A549 (cell line): ENCODE results near the gene PPP4R3A.

Experiments used
- CBX2 ChIP-seq: fragments of 200-600 bp; sonication (generic); IDR thresholded peaks from 2 replicates; pipeline ENCODE4 v1.6.1; 2016; ENCODE audit warnings: low read depth, mild to moderate bottlenecking, borderline replicate concordance
- CHD4 ChIP-seq: fragments of 200-600 bp; sonication (generic); IDR thresholded peaks from 2 replicates; pipeline ENCODE4 v1.6.1; 2016; ENCODE audit warnings: antibody characterized with exemption, mild to moderate bottlenecking, borderline replicate concordance
- EHF ChIP-seq: fragments of 250-450 bp; sonication (Bioruptor Pico); IDR thresholded peaks from 2 replicates; pipeline ENCODE4 v1.5.0; 2020; ENCODE audit warnings: mild to moderate bottlenecking
- EP300 ChIP-seq, 2 experiments: fragments of >200 bp; sonication (Bioruptor Twin); formaldehyde crosslinking; IDR thresholded peaks; 2 replicates in 1 of 2; 3 replicates in 1 of 2; pipeline ENCODE4 v1.6.1; 2016 to 2017
- HEYL ChIP-seq: fragments of 250-450 bp; sonication (Bioruptor Pico); IDR thresholded peaks from 2 replicates; pipeline ENCODE4 v1.8.0; 2021; ENCODE audit warnings: mild to moderate bottlenecking, moderate library complexity
- JUNB ChIP-seq: fragments of >200 bp; sonication (Bioruptor Twin); formaldehyde crosslinking; IDR thresholded peaks from 2 replicates; pipeline ENCODE4 v1.6.1; 2016
- POLR2A ChIP-seq: IDR thresholded peaks from 2 replicates; pipeline ENCODE4 v1.6.1; 2012; ENCODE audit warnings: mild to moderate bottlenecking, low read length
- TP53 ChIP-seq: fragments of 250-450 bp; sonication (Bioruptor Pico); IDR thresholded peaks from 2 replicates; pipeline ENCODE4 v1.5.0; 2021; ENCODE audit warnings: mild to moderate bottlenecking, moderate library complexity
- TF ChIP-seq, protein P1 (sequence below): fragments of >200 bp; sonication (Bioruptor Twin); formaldehyde crosslinking; IDR thresholded peaks from 3 replicates; pipeline ENCODE4 v1.5.1; 2016
- TF ChIP-seq, protein P2 (sequence below): fragments of 450-650 bp; IDR thresholded peaks from 2 replicates; pipeline ENCODE4 v1.6.1; 2014; ENCODE audit warnings: antibody characterized with exemption
- TF ChIP-seq, protein P3 (sequence below): fragments of 200-600 bp; sonication (generic); IDR thresholded peaks from 2 replicates; pipeline ENCODE4 v1.6.1; 2016; ENCODE audit warnings: antibody characterized with exemption, mild to moderate bottlenecking, moderate library complexity

DNA sequence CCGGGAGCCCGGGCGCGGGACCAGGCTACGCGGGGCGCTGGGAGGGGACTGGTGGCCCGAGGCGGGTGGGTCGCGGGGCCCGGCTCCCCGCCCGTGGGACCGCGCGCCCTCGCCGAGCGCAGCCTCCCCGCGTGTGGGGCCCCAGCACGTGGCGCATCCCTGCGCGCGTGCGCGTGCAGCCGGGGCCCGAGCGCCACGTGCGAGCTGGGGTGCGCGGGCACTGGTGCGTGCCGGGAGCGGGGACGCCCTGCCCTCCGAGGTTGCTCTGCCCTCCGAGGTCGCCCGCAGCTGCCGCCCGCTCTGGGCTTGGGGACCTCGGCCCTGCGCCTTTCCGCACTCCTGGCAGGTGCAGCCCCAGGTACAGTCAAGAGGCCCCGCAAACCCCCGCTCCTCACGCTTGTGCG, 92.1 kb downstream of the PPP4R3A start:
- TF ChIP-seq JUNB (no peak), POLR2A (no peak; the same call in 1 of the 2 replicates), HEYL (CRISPR knock-in tag) (no peak), CHD4 (no peak), CBX2 (no peak), TP53 (peak; percentile 33; the same call in 1 of the 2 replicates), EP300 (IDR thresholded peaks at IDR 0.05) (no peak), EHF (CRISPR knock-in tag) (peak; percentile 72)
- TF ChIP-seq, protein P1, sequence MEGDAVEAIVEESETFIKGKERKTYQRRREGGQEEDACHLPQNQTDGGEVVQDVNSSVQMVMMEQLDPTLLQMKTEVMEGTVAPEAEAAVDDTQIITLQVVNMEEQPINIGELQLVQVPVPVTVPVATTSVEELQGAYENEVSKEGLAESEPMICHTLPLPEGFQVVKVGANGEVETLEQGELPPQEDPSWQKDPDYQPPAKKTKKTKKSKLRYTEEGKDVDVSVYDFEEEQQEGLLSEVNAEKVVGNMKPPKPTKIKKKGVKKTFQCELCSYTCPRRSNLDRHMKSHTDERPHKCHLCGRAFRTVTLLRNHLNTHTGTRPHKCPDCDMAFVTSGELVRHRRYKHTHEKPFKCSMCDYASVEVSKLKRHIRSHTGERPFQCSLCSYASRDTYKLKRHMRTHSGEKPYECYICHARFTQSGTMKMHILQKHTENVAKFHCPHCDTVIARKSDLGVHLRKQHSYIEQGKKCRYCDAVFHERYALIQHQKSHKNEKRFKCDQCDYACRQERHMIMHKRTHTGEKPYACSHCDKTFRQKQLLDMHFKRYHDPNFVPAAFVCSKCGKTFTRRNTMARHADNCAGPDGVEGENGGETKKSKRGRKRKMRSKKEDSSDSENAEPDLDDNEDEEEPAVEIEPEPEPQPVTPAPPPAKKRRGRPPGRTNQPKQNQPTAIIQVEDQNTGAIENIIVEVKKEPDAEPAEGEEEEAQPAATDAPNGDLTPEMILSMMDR, result peak; percentile 17; the same call in 2 of the 3 replicates
- TF ChIP-seq, protein P2, sequence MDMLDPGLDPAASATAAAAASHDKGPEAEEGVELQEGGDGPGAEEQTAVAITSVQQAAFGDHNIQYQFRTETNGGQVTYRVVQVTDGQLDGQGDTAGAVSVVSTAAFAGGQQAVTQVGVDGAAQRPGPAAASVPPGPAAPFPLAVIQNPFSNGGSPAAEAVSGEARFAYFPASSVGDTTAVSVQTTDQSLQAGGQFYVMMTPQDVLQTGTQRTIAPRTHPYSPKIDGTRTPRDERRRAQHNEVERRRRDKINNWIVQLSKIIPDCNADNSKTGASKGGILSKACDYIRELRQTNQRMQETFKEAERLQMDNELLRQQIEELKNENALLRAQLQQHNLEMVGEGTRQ, result no peak
- TF ChIP-seq, protein P3, sequence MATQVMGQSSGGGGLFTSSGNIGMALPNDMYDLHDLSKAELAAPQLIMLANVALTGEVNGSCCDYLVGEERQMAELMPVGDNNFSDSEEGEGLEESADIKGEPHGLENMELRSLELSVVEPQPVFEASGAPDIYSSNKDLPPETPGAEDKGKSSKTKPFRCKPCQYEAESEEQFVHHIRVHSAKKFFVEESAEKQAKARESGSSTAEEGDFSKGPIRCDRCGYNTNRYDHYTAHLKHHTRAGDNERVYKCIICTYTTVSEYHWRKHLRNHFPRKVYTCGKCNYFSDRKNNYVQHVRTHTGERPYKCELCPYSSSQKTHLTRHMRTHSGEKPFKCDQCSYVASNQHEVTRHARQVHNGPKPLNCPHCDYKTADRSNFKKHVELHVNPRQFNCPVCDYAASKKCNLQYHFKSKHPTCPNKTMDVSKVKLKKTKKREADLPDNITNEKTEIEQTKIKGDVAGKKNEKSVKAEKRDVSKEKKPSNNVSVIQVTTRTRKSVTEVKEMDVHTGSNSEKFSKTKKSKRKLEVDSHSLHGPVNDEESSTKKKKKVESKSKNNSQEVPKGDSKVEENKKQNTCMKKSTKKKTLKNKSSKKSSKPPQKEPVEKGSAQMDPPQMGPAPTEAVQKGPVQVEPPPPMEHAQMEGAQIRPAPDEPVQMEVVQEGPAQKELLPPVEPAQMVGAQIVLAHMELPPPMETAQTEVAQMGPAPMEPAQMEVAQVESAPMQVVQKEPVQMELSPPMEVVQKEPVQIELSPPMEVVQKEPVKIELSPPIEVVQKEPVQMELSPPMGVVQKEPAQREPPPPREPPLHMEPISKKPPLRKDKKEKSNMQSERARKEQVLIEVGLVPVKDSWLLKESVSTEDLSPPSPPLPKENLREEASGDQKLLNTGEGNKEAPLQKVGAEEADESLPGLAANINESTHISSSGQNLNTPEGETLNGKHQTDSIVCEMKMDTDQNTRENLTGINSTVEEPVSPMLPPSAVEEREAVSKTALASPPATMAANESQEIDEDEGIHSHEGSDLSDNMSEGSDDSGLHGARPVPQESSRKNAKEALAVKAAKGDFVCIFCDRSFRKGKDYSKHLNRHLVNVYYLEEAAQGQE, result no peak
